Astrocyte (in vitro differentiated cells and primary cell): ENCODE data around the gene ST6GALNAC5. TPM values are rescaled to one million over a fixed set of nuclear protein-coding genes. Genes with fewer than 3 reads are reported as not detected.
A peak's percentile ranks its signal among the peaks of the same experiment; 100 is the strongest.

ENCODE experiments used
- DNase-seq: peaks from one replicate; pipeline ENCODE4 v3.0.0-alpha.2; 2010; ENCODE audit warnings: low read depth
- FAIRE-seq: peaks from 2 replicates; lab custom pipeline; 2011; peaks lifted over from hg19 to GRCh38; lab: Jason Lieb, UNC
- H2AFZ ChIP-seq: 2 replicates; pipeline ENCODE4 v1.6.0; 2012; ENCODE audit warnings: low read depth, low read length, inconsistent platforms
- H3K27ac ChIP-seq: 2 replicates; pipeline ENCODE4 v1.5.1; 2011; ENCODE audit warnings: low read depth, low read length, inconsistent platforms
- H3K27me3 ChIP-seq: 2 replicates; pipeline ENCODE4 v1.6.0; 2011; ENCODE audit warnings: low read length, inconsistent platforms; ENCODE audit not compliant: insufficient read depth
- H3K36me3 ChIP-seq: 2 replicates; pipeline ENCODE4 v1.5.1; 2011; ENCODE audit warnings: low read length, inconsistent platforms; ENCODE audit not compliant: insufficient read depth
- H3K4me1 ChIP-seq: 2 replicates; pipeline ENCODE4 v1.5.1; 2011; ENCODE audit warnings: low read length, inconsistent platforms; ENCODE audit not compliant: insufficient read depth
- H3K4me2 ChIP-seq: 2 replicates; pipeline ENCODE4 v1.6.0; 2012; ENCODE audit warnings: low read length, inconsistent platforms
- H3K4me3 ChIP-seq: 2 replicates; pipeline ENCODE4 v1.5.1; 2011; ENCODE audit warnings: low read depth, mild to moderate bottlenecking, low read length, inconsistent platforms; ENCODE audit not compliant: insufficient read depth
- H3K79me2 ChIP-seq: 2 replicates; pipeline ENCODE4 v1.6.0; 2012; ENCODE audit warnings: mild to moderate bottlenecking, low read length, inconsistent platforms; ENCODE audit not compliant: insufficient read depth
- H3K9ac ChIP-seq: 2 replicates; pipeline ENCODE4 v1.6.0; 2012; ENCODE audit warnings: mild to moderate bottlenecking, low read length, inconsistent platforms
- H3K9me3 ChIP-seq: 2 replicates; pipeline ENCODE4 v1.5.1; 2012; ENCODE audit warnings: low read depth, mild to moderate bottlenecking, low read length, inconsistent platforms; ENCODE audit not compliant: insufficient read depth
- H4K20me1 ChIP-seq: 2 replicates; pipeline ENCODE4 v1.6.0; 2012; ENCODE audit warnings: low read length, inconsistent platforms; ENCODE audit not compliant: insufficient read depth
- H3K27ac Mint-ChIP-seq: one replicate; pipeline ENCODE4 v1.8.0; 2021; ENCODE audit warnings: mild to moderate bottlenecking, mixed read lengths; ENCODE audit not compliant: unreplicated experiment
- H3K27me3 Mint-ChIP-seq: one replicate; pipeline ENCODE4 v1.8.0; 2021; ENCODE audit warnings: low read depth, mixed read lengths; ENCODE audit not compliant: unreplicated experiment
- H3K36me3 Mint-ChIP-seq: one replicate; pipeline ENCODE4 v1.8.0; 2021; ENCODE audit warnings: low read depth, mixed read lengths; ENCODE audit not compliant: unreplicated experiment
- H3K4me1 Mint-ChIP-seq: one replicate; pipeline ENCODE4 v1.8.0; 2021; ENCODE audit warnings: low read depth, mixed read lengths; ENCODE audit not compliant: unreplicated experiment
- H3K4me3 Mint-ChIP-seq: one replicate; pipeline ENCODE4 v1.8.0; 2021; ENCODE audit warnings: mild to moderate bottlenecking, moderate library complexity, mixed read lengths; ENCODE audit not compliant: unreplicated experiment
- H3K9me3 Mint-ChIP-seq: one replicate; pipeline ENCODE4 v1.8.0; 2021; ENCODE audit warnings: mild to moderate bottlenecking, mixed read lengths; ENCODE audit not compliant: unreplicated experiment
- CTCF ChIP-seq: IDR thresholded peaks from 2 replicates; pipeline ENCODE4 v1.5.1; 2011; ENCODE audit warnings: low read depth, mild to moderate bottlenecking, inconsistent platforms, low read length, moderate library complexity; ENCODE audit not compliant: insufficient read depth
- EZH2 ChIP-seq: IDR thresholded peaks from 2 replicates; pipeline ENCODE4 v1.6.1; 2012; ENCODE audit warnings: mild to moderate bottlenecking, low read length, inconsistent platforms; ENCODE audit not compliant: insufficient read depth
- total RNA-seq: library from RNA; stranded (reverse); gene quantifications from 2 replicates; pipeline ENCODE4 v1.2.1, GENCODE V29; 2021

ST6GALNAC5 gene
- total RNA-seq, 1 donor from 2014 or later: 1.3 TPM

- Histone ChIP-seq H3K79me2 (no peaks in the 10 kb centered on the region), H3K27ac (no peak overlapping the region), H3K9me3 (no peaks in the 10 kb centered on the region), H3K27me3 (no peaks in the 10 kb centered on the region), H3K9ac (no peak overlapping the region), H4K20me1 (no peaks in the 10 kb centered on the region), H2AFZ (no peak overlapping the region), H3K4me3 (no peak overlapping the region), H3K36me3 (no peaks in the 10 kb centered on the region), H3K4me2 (no peak overlapping the region), H3K4me1 (peaks cover 4% of the 10 kb centered on the region)
- no peak for TF ChIP-seq EZH2
- TF ChIP-seq CTCF: no peak
- no peaks in the 10 kb centered on the region for H3K36me3 Mint-ChIP-seq
- H3K4me1 Mint-ChIP-seq: peaks cover 10% of the 10 kb centered on the region
- no peak overlapping the region for H3K27ac Mint-ChIP-seq
- H3K27me3 Mint-ChIP-seq: no peaks in the 10 kb centered on the region
- H3K4me3 Mint-ChIP-seq: no peak overlapping the region
- FAIRE-seq (peak; percentile 64), DNase-seq (peak; percentile 41)
- peaks cover 4% of the 10 kb centered on the region for H3K9me3 Mint-ChIP-seq
These were observed 83.9 kb downstream of the ST6GALNAC5 start for GRCh38 chr1:76951153-76951552.

DNA sequence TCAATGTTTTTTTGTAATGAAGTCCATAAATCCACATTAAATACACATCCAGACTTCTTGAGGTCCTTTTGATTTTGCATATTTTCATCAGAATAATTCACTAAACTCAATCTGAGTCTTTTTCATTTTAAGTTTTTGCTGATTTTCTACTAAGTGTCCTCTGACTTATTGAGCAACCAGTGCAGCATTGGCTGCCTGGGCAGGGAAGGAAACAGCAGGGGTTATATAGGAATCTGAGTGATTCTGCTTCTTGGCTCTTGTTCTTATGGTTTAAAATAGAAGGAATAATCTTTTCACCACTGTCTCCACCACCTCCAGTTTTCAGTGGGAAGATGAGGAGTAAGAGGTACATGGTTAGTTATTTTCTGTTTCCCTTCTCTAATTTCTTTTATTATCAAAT, 88.4 kb downstream of the ST6GALNAC5 start:
- H3K27ac Mint-ChIP-seq: no peak overlapping the region
- Histone ChIP-seq H3K9me3 (no peaks in the 10 kb centered on the region), H3K4me2 (no peak overlapping the region), H3K4me1 (no peaks in the 10 kb centered on the region), H2AFZ (no peak overlapping the region), H3K9ac (no peak overlapping the region), H3K27me3 (no peaks in the 10 kb centered on the region), H3K27ac (no peak overlapping the region), H3K36me3 (no peaks in the 10 kb centered on the region), H3K4me3 (no peak overlapping the region), H4K20me1 (no peaks in the 10 kb centered on the region), H3K79me2 (no peaks in the 10 kb centered on the region)
- H3K27me3 Mint-ChIP-seq: no peaks in the 10 kb centered on the region
- TF ChIP-seq EZH2 (no peak), CTCF (no peak)
- DNase-seq (peak; percentile 22), FAIRE-seq (no peak)
- H3K36me3 Mint-ChIP-seq: no peaks in the 10 kb centered on the region
- no peak overlapping the region for H3K4me3 Mint-ChIP-seq
- H3K4me1 Mint-ChIP-seq: peaks cover 3% of the 10 kb centered on the region
- H3K9me3 Mint-ChIP-seq: peaks cover under 1% of the 10 kb centered on the region

DNA sequence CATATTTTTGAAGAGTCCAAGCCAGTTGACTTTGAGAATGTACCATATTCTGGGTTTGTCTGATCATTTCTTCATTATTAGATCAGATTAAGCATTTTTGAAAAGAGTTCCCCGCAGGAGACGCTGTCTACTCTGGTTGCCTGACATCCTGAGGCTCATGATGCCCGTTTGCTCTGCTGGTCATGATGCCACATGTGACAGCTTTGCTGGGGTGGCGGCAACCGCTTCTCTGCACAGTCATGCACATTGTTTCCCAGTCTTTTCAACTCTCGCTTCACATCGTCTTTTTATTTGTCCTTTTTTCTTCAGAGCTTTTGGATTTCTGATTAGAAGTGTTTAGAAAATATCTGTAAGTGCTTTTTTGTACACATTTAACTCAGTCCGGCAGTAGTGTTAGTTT, 90.7 kb downstream of the ST6GALNAC5 start:
- no peak overlapping the region for H3K27ac Mint-ChIP-seq
- H3K36me3 Mint-ChIP-seq: no peaks in the 10 kb centered on the region
- DNase-seq: no peak
- no peak overlapping the region for H3K4me3 Mint-ChIP-seq
- Histone ChIP-seq H3K4me3 (no peak overlapping the region), H3K27me3 (no peaks in the 10 kb centered on the region), H3K4me1 (no peaks in the 10 kb centered on the region), H3K27ac (no peak overlapping the region), H3K36me3 (no peaks in the 10 kb centered on the region), H3K4me2 (no peak overlapping the region), H2AFZ (no peak overlapping the region), H4K20me1 (no peaks in the 10 kb centered on the region), H3K79me2 (no peaks in the 10 kb centered on the region), H3K9ac (no peak overlapping the region), H3K9me3 (no peaks in the 10 kb centered on the region)
- no peaks in the 10 kb centered on the region for H3K27me3 Mint-ChIP-seq
- H3K9me3 Mint-ChIP-seq: no peaks in the 10 kb centered on the region
- TF ChIP-seq EZH2: no peak
- TF ChIP-seq CTCF: no peak
- no peaks in the 10 kb centered on the region for H3K4me1 Mint-ChIP-seq
- FAIRE-seq: no peak
